Loucy (cell line): ENCODE measurements around the gene ZNF79.

Source experiments
- H2AFZ ChIP-seq: fragments of 200-600 bp; sonication (generic); 2 replicates; pipeline ENCODE4 v1.6.0; 2016; ENCODE audit warnings: antibody characterized with exemption, mild to moderate bottlenecking, low read length, moderate library complexity
- H3F3A ChIP-seq: fragments of 200-600 bp; 2 replicates; pipeline ENCODE4 v1.6.0; 2016; ENCODE audit warnings: antibody characterized with exemption, low read depth, mild to moderate bottlenecking
- H3K27me3 ChIP-seq: fragments of 200-600 bp; sonication (generic); 2 replicates; pipeline ENCODE4 v1.6.1; 2014; ENCODE audit warnings: low read length, mild to moderate bottlenecking; ENCODE audit not compliant: insufficient read depth, poor library complexity, severe bottlenecking
- H3K36me3 ChIP-seq: fragments of 200-600 bp; sonication (generic); 2 replicates; pipeline ENCODE4 v1.6.1; 2016; ENCODE audit warnings: low read length; ENCODE audit not compliant: insufficient read depth
- H3K4me1 ChIP-seq: fragments of 200-600 bp; sonication (generic); 2 replicates; pipeline ENCODE4 v1.5.1; 2014; ENCODE audit warnings: low read length, mild to moderate bottlenecking; ENCODE audit not compliant: insufficient read depth, poor library complexity, severe bottlenecking
- H3K4me2 ChIP-seq: fragments of 200-600 bp; sonication (generic); 2 replicates; pipeline ENCODE4 v1.6.0; 2014; ENCODE audit warnings: antibody characterized with exemption, low read length, low read depth, mild to moderate bottlenecking; ENCODE audit not compliant: poor library complexity, severe bottlenecking
- H3K4me3 ChIP-seq: fragments of 200-600 bp; sonication (generic); 2 replicates; pipeline ENCODE4 v1.5.1; 2014; ENCODE audit warnings: low read length, mild to moderate bottlenecking, mixed read lengths; ENCODE audit not compliant: poor library complexity, severe bottlenecking
- H3K79me2 ChIP-seq: fragments of 200-600 bp; sonication (generic); 2 replicates; pipeline ENCODE4 v1.6.1; 2014; ENCODE audit warnings: low read length; ENCODE audit not compliant: insufficient read depth
- H3K9ac ChIP-seq: fragments of 200-600 bp; sonication (generic); 2 replicates; pipeline ENCODE4 v1.6.0; 2014; ENCODE audit warnings: mild to moderate bottlenecking, low read depth, low read length, moderate library complexity; ENCODE audit not compliant: poor library complexity, severe bottlenecking
- H3K9me2 ChIP-seq: fragments of 200-600 bp; sonication (generic); replicated peaks from 2 replicates; pipeline ENCODE4 v1.6.1; 2016; ENCODE audit warnings: low read depth, low read length, mixed read lengths
- H3K9me3 ChIP-seq: fragments of 200-600 bp; sonication (generic); 2 replicates; pipeline ENCODE4 v1.6.1; 2014; ENCODE audit warnings: mild to moderate bottlenecking, antibody characterized with exemption, low read length, low read depth; ENCODE audit not compliant: insufficient read depth
- H4K20me1 ChIP-seq: fragments of 200-600 bp; sonication (generic); 2 replicates; pipeline ENCODE4 v1.6.0; 2014; ENCODE audit warnings: antibody characterized with exemption, low read length, mild to moderate bottlenecking; ENCODE audit not compliant: insufficient read depth, poor library complexity, severe bottlenecking
- EZH2phosphoT487 ChIP-seq: fragments of 200-600 bp; IDR thresholded peaks from 2 replicates; pipeline ENCODE4 v1.6.1; 2018; ENCODE audit warnings: antibody characterized with exemption, mild to moderate bottlenecking, moderate library complexity, borderline replicate concordance
- TF ChIP-seq, protein P1 (sequence below): fragments of 200-600 bp; sonication (generic); conservative IDR thresholded peaks from 2 replicates; pipeline ENCODE4 v1.5.1; 2014; ENCODE audit warnings: mild to moderate bottlenecking, antibody characterized with exemption, low read length

ZNF79 gene

GRCh38 chr9:127473501-127473900 lies 49.3 kb downstream of the ZNF79 start:
- Histone ChIP-seq H3K36me3 (no peaks in the 10 kb centered on the region), H3K9me2 (no peaks in the 10 kb centered on the region), H3K27me3 (no peaks in the 10 kb centered on the region), H3F3A (no peaks in the 10 kb centered on the region), H3K4me1 (peaks cover 6% of the 10 kb centered on the region), H3K9ac (no peak overlapping the region), H2AFZ (no peak overlapping the region), H3K79me2 (no peaks in the 10 kb centered on the region), H4K20me1 (no peaks in the 10 kb centered on the region), H3K4me3 (no peak overlapping the region), H3K4me2 (no peak overlapping the region), H3K9me3 (no peaks in the 10 kb centered on the region)
- no peak for TF ChIP-seq EZH2phosphoT487
- TF ChIP-seq, protein P1, sequence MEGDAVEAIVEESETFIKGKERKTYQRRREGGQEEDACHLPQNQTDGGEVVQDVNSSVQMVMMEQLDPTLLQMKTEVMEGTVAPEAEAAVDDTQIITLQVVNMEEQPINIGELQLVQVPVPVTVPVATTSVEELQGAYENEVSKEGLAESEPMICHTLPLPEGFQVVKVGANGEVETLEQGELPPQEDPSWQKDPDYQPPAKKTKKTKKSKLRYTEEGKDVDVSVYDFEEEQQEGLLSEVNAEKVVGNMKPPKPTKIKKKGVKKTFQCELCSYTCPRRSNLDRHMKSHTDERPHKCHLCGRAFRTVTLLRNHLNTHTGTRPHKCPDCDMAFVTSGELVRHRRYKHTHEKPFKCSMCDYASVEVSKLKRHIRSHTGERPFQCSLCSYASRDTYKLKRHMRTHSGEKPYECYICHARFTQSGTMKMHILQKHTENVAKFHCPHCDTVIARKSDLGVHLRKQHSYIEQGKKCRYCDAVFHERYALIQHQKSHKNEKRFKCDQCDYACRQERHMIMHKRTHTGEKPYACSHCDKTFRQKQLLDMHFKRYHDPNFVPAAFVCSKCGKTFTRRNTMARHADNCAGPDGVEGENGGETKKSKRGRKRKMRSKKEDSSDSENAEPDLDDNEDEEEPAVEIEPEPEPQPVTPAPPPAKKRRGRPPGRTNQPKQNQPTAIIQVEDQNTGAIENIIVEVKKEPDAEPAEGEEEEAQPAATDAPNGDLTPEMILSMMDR, result no peak

GRCh38 chr9:127473932-127474331 lies 49.8 kb downstream of the ZNF79 start:
- Histone ChIP-seq H3K27me3 (no peaks in the 10 kb centered on the region), H3K4me3 (no peak overlapping the region), H3K36me3 (peaks cover under 1% of the 10 kb centered on the region; the same call in 1 of the 2 replicates), H2AFZ (no peak overlapping the region), H3K79me2 (no peaks in the 10 kb centered on the region), H3K9ac (no peak overlapping the region), H3K4me1 (peaks cover 6% of the 10 kb centered on the region), H3K4me2 (no peak overlapping the region), H3F3A (no peaks in the 10 kb centered on the region), H3K9me3 (no peaks in the 10 kb centered on the region), H4K20me1 (no peaks in the 10 kb centered on the region), H3K9me2 (no peaks in the 10 kb centered on the region)
- no peak for TF ChIP-seq EZH2phosphoT487
- TF ChIP-seq, protein P1, result no peak

GRCh38 chr9:127474592-127474991 lies 50.4 kb downstream of the ZNF79 start:
- Histone ChIP-seq H3K36me3 (peaks cover 8% of the 10 kb centered on the region; the same call in 1 of the 2 replicates), H3K79me2 (no peaks in the 10 kb centered on the region), H4K20me1 (no peaks in the 10 kb centered on the region), H3K9me3 (no peaks in the 10 kb centered on the region), H3F3A (no peaks in the 10 kb centered on the region), H3K9me2 (no peaks in the 10 kb centered on the region), H3K4me3 (no peak overlapping the region), H3K27me3 (no peaks in the 10 kb centered on the region), H3K4me1 (peaks cover 6% of the 10 kb centered on the region), H3K9ac (no peak overlapping the region), H2AFZ (no peak overlapping the region), H3K4me2 (no peak overlapping the region)
- TF ChIP-seq EZH2phosphoT487, result no peak
- TF ChIP-seq, protein P1, result no peak
